Measurements from ENCODE around the gene AKR1C8.

DNA sequence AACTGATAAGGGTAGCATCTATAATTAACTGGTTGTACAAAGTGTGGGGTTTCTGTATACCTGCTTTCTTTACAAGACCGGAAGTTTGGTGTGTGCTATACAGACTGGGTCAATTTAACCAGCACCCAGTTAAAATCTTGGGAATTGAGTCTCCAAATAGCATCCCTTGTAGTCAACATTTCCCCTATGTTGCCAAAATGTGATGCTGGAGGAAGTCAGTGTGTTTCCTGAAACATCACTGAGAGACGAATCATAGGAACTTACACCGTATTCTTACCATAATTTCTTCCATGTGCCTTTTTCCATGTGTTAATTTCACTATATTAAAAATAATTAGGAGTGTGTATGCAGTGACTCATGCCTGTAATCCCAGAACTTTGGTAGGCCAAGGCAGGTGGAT is 13.4 kb upstream of the AKR1C8 start:
- TF ChIP-seq, protein P1, sequence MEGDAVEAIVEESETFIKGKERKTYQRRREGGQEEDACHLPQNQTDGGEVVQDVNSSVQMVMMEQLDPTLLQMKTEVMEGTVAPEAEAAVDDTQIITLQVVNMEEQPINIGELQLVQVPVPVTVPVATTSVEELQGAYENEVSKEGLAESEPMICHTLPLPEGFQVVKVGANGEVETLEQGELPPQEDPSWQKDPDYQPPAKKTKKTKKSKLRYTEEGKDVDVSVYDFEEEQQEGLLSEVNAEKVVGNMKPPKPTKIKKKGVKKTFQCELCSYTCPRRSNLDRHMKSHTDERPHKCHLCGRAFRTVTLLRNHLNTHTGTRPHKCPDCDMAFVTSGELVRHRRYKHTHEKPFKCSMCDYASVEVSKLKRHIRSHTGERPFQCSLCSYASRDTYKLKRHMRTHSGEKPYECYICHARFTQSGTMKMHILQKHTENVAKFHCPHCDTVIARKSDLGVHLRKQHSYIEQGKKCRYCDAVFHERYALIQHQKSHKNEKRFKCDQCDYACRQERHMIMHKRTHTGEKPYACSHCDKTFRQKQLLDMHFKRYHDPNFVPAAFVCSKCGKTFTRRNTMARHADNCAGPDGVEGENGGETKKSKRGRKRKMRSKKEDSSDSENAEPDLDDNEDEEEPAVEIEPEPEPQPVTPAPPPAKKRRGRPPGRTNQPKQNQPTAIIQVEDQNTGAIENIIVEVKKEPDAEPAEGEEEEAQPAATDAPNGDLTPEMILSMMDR (conservative IDR thresholded peaks at IDR 0.05), result no peak
- no peak for TF ChIP-seq ZFX (IDR thresholded peaks at IDR 0.05)

Measured in C4-2B (cell line).